GM12878 (cell line): ENCODE measurements around the gene PSENEN.

Source experiments
- CBX5 ChIP-seq: sonication (generic); IDR thresholded peaks from 2 replicates; pipeline ENCODE4 v1.6.1; 2016; ENCODE audit warnings: low read depth, moderate library complexity, mild to moderate bottlenecking, inconsistent platforms
- CHD1 ChIP-seq: IDR thresholded peaks from 2 replicates; pipeline ENCODE4 v1.6.1; 2012; ENCODE audit warnings: low read depth, low read length, improper control_type of control experiment
- EZH2 ChIP-seq: IDR thresholded peaks from 2 replicates; pipeline ENCODE4 v1.6.1; 2012; ENCODE audit warnings: low read depth, mild to moderate bottlenecking, control low read depth, inconsistent platforms, low read length, borderline replicate concordance; ENCODE audit not compliant: control insufficient read depth
- GABPA ChIP-seq: IDR thresholded peaks from 2 replicates; pipeline ENCODE4 v1.6.1; 2014; ENCODE audit warnings: antibody characterized with exemption, low read depth, mild to moderate bottlenecking, inconsistent platforms
- NR2C1 ChIP-seq: fragments of 450-650 bp; IDR thresholded peaks from 2 replicates; pipeline ENCODE4 v1.6.1; 2017; ENCODE audit warnings: antibody characterized with exemption, mild to moderate bottlenecking, moderate library complexity
- POLR2A ChIP-seq: IDR thresholded peaks from 2 replicates; pipeline ENCODE4 v1.6.1; 2011; ENCODE audit warnings: low read depth, mild to moderate bottlenecking, low read length
- POLR2AphosphoS5 ChIP-seq: IDR thresholded peaks from 2 replicates; pipeline ENCODE4 v1.6.1; 2011; ENCODE audit warnings: mild to moderate bottlenecking, low read length, inconsistent platforms
- RAD51 ChIP-seq: fragments of 450-650 bp; IDR thresholded peaks from 2 replicates; pipeline ENCODE4 v1.6.1; 2016; ENCODE audit warnings: moderate library complexity, mild to moderate bottlenecking, inconsistent platforms
- SMAD1 ChIP-seq: fragments of 450-650 bp; IDR thresholded peaks from 2 replicates; pipeline ENCODE4 v1.6.1; 2018; ENCODE audit warnings: mild to moderate bottlenecking, low read depth; ENCODE audit not compliant: partially characterized antibody
- SPI1 ChIP-seq: IDR thresholded peaks from 2 replicates; pipeline ENCODE4 v1.6.1; 2011; ENCODE audit warnings: low read depth, mild to moderate bottlenecking, low read length, moderate library complexity, borderline replicate concordance; ENCODE audit not compliant: insufficient read depth
- TF ChIP-seq, protein P1 (sequence below), 3 experiments: IDR thresholded peaks in 2 of 3; conservative IDR thresholded peaks in 1 of 3; 2 replicates each; pipeline ENCODE4 v1.5.1; 2011; ENCODE audit warnings: low read depth in 3 of 3, low read length in 3 of 3, mild to moderate bottlenecking in 3 of 3, control low read depth in 2 of 3, moderate library complexity in 2 of 3, inconsistent platforms in 1 of 3, mixed read lengths in 1 of 3; ENCODE audit not compliant: control insufficient read depth in 2 of 3, insufficient read depth in 1 of 3; ENCODE audit errors: extremely low read depth in 1 of 3
- TF ChIP-seq, protein P2 (sequence below): IDR thresholded peaks from 2 replicates; pipeline ENCODE4 v1.6.1; 2012; ENCODE audit warnings: low read depth, low read length, improper control_type of control experiment
- TF ChIP-seq, protein P3 (sequence below): IDR thresholded peaks from 2 replicates; pipeline ENCODE4 v1.6.1; 2011; ENCODE audit warnings: borderline replicate concordance, low read depth, mild to moderate bottlenecking, moderate library complexity, mixed read lengths, low read length; ENCODE audit not compliant: insufficient read depth; ENCODE audit errors: extremely low read length

DNA sequence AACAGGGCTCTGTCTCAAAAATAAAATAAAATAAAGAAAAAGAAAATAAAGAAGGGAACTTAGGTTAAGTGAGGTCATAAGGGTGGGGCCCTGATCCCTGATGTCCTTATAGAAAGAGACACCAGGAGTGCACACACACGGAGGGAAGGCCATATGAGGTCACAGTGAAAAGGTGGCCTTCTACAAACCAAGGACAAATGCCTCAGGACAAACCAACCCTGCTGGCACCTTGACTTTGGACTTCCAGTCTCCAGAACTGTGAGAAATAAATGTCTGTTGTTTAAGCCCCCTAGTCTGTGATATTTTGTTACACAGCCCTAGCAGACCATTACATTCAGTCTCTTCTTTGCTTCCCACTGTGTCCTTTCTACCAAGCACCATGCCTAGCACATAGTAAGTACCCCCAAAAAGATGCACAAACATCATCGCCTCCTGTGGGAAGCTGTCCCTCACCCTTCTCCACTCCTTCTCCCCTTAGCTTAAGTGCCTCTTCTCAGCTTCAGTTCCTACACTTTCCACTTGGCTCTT, 49.5 kb upstream of the PSENEN start:
- TF ChIP-seq POLR2AphosphoS5 = no peak
- TF ChIP-seq, protein P1, sequence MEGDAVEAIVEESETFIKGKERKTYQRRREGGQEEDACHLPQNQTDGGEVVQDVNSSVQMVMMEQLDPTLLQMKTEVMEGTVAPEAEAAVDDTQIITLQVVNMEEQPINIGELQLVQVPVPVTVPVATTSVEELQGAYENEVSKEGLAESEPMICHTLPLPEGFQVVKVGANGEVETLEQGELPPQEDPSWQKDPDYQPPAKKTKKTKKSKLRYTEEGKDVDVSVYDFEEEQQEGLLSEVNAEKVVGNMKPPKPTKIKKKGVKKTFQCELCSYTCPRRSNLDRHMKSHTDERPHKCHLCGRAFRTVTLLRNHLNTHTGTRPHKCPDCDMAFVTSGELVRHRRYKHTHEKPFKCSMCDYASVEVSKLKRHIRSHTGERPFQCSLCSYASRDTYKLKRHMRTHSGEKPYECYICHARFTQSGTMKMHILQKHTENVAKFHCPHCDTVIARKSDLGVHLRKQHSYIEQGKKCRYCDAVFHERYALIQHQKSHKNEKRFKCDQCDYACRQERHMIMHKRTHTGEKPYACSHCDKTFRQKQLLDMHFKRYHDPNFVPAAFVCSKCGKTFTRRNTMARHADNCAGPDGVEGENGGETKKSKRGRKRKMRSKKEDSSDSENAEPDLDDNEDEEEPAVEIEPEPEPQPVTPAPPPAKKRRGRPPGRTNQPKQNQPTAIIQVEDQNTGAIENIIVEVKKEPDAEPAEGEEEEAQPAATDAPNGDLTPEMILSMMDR (IDR thresholded peaks at IDR 0.05 in 2 of 3, conservative IDR thresholded peaks at IDR 0.05 in 1 of 3; ENCODE audit: control insufficient read depth in 2 of 3, extremely low read depth in 1 of 3, insufficient read depth in 1 of 3, low read depth in 3 of 3, low read length in 3 of 3) = no peak
- no peak for TF ChIP-seq CHD1
- no peak for TF ChIP-seq SPI1
- TF ChIP-seq, protein P2, sequence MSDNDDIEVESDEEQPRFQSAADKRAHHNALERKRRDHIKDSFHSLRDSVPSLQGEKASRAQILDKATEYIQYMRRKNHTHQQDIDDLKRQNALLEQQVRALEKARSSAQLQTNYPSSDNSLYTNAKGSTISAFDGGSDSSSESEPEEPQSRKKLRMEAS = no peak
- TF ChIP-seq CBX5 = no peak
- TF ChIP-seq GABPA = no peak
- TF ChIP-seq, protein P3, sequence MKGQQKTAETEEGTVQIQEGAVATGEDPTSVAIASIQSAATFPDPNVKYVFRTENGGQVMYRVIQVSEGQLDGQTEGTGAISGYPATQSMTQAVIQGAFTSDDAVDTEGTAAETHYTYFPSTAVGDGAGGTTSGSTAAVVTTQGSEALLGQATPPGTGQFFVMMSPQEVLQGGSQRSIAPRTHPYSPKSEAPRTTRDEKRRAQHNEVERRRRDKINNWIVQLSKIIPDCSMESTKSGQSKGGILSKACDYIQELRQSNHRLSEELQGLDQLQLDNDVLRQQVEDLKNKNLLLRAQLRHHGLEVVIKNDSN = no peak
- no peak for TF ChIP-seq EZH2
- no peak for TF ChIP-seq POLR2A
- no peak for TF ChIP-seq RAD51
- TF ChIP-seq SMAD1 = no peak
- TF ChIP-seq NR2C1 = no peak
